ENCODE data around the gene LRRC47. TPM values are rescaled to one million over a fixed set of nuclear protein-coding genes. Genes with fewer than 3 reads are reported as not detected.

The LRRC47 gene
- polyA plus RNA-seq, 1 donor from 2014 or later: 21.4 TPM

DNA sequence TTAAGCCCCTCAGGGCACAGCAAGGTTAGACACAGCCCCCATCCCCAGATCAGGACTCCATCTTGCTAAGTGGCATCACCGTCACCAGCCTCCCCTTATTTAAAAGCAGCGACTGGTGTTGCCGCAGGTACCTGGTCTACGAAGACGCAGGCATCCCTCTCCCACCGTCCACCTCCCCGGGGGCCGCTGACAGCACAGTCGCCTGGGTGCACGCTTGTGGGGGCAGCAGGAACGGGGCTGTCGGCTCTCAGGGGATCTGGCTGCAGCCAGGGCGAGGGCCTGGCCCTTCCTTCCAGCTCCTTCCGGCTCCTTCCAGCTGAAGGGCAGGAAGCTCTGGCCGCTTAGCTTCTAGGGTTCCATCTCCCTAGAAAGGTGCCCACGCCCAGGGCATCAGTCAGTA, 61.7 kb downstream of the LRRC47 start:
- no peaks in the 10 kb centered on the region for H3K27me3 Mint-ChIP-seq
- no peak overlapping the region for H3K4me3 Mint-ChIP-seq
- H3K27ac Mint-ChIP-seq: no peak overlapping the region
- H3K9me3 Mint-ChIP-seq: no peaks in the 10 kb centered on the region
- H3K36me3 Mint-ChIP-seq: peaks cover 2% of the 10 kb centered on the region
- no peaks in the 10 kb centered on the region for H3K4me1 Mint-ChIP-seq

DNA sequence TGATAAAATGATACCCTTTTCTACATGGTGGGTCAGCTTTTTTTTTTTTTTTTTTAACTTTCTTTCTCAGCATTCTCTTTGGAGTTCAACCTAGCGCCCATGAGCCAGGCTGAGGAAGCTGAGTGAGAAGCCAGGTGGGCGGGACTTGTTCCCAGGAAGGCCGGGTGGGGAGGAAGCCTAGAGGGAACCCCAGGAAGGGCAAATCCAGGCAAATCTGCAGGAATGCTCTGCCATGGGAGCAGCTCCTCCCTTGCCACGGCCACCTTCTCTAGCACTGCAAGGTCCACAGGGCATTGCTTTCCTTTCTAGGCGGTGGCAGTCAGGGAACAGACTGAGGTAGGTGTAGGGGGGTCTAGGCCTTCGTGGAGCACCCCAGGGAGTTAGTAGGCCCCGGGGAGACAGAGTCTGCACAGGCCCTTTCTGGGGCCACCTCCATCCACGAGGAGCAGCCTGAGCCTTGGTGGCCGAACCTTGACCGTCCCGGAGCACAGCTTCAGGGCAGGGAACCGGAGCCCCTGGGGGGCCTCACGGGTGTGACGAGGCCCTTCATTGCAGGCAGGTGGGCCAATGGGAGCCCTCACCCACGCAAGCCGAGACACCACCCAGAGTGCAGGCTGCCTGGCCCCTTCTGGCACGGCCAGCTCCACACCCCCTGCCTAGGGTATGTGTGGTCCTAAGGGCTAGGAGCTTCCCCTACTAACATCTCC, 62.3 kb downstream of the LRRC47 start:
- H3K4me1 Mint-ChIP-seq: no peaks in the 10 kb centered on the region
- H3K27me3 Mint-ChIP-seq: no peaks in the 10 kb centered on the region
- no peak overlapping the region for H3K27ac Mint-ChIP-seq
- peaks cover 2% of the 10 kb centered on the region for H3K36me3 Mint-ChIP-seq
- no peak overlapping the region for H3K4me3 Mint-ChIP-seq
- H3K9me3 Mint-ChIP-seq: no peaks in the 10 kb centered on the region

DNA sequence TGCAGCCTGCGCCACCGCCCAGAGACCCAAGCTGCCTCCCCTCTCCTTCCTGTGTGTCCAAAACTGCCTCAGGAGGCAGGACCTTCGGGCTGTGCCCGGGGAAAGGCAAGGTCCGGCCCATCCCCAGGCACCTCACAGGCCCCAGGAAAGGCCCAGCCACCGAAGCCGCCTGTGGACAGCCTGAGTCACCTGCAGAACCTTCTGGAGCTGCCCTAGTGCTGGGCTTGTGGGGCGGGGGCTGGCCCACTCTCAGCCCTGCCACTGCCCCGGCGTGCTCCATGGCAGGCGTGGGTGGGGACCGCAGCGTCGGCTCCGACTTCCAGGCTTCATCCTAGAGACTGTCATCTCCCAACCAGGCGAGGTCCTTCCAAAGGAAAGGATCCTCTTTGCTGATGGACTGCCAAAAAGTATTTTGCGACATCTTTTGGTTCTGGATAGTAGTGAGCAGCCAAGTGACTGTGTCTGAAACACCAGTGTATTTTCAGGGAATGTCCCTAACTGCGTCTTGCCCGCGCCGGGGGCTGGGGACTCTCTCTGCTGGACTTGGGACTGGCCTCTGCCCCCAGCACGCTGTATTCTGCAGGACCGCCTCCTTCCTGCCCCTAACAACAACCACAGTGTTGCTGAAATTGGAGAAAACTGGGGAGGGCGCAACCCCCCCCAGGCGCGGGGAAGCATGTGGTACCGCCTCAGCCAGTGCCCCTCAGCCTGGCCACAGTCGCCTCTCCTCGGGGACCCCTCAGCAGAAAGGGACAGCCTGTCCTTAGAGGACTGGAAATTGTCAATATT, 63.0 kb downstream of the LRRC47 start:
- H3K36me3 Mint-ChIP-seq: peaks cover 4% of the 10 kb centered on the region
- no peaks in the 10 kb centered on the region for H3K27me3 Mint-ChIP-seq
- no peaks in the 10 kb centered on the region for H3K9me3 Mint-ChIP-seq
- H3K27ac Mint-ChIP-seq: peak overlapping the region in 1 of 3 donors; percentile 16
- H3K4me1 Mint-ChIP-seq: no peaks in the 10 kb centered on the region
- no peak overlapping the region for H3K4me3 Mint-ChIP-seq

DNA sequence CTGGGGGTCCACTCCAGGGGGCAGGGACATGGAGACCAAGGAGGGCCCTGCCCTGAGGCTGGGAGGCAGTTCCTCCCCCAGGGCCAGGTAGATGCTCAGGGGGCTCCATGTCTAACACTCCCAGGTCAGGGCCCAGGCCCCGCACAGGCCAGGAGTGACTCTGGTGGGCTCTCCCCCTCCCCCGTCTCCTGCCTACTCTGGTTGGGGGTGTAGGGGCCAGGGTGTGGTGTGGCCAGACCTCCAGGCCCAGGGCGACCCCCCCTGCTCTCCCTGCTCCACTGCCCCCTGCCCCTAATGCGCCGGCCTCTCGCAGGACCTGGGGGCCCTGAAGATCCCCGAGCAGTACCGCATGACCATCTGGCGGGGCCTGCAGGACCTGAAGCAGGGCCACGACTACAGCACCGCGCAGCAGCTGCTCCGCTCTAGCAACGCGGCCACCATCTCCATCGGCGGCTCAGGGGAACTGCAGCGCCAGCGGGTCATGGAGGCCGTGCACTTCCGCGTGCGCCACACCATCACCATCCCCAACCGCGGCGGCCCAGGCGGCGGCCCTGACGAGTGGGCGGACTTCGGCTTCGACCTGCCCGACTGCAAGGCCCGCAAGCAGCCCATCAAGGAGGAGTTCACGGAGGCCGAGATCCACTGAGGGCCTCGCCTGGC, 63.7 kb downstream of the LRRC47 start:
- H3K27ac Mint-ChIP-seq: no peak overlapping the region
- no peak overlapping the region for H3K4me3 Mint-ChIP-seq
- H3K9me3 Mint-ChIP-seq: no peaks in the 10 kb centered on the region
- no peaks in the 10 kb centered on the region for H3K27me3 Mint-ChIP-seq
- peaks cover 4% of the 10 kb centered on the region for H3K36me3 Mint-ChIP-seq
- H3K4me1 Mint-ChIP-seq: no peaks in the 10 kb centered on the region

DNA sequence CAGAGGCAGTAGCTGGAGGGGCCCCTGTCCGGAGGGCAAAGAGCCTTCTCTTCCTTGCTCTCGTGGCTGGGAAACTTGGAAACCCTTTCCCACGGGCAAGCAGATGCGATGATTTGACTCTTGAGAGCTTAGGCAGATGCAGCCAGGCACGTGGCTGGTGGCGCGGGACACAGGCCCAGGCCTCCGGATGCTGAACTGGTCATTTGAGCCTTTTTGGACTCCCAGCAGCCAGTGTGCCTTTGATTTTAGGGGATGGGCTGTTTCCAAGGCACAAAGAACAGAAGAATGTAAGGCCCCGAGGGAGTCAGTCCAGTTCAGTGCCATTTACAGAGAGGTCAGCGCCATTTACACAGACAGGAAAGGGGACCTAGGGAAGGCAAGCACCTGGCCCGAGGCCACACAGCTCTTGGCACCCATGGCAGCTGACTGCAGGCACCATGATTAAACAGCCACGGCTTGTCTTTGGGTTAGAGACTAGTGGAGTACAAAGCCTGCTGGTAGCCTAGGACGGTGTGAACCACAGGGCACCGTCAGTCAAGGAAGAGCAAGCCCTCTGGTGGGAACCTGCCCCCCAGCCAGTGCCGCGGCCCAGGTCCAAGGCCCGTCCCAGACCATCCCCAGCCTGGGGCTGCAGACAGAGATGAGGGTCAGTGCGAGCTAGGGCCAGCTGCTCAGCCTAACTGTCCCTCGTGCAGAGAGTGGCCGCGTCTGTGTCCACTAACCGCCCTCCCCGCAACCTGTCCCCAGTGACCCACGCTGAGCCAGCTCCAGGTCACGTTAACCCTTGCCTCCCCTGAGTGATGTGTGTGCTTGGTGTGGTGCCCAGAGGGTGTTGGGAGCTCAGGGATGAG, 64.5 kb downstream of the LRRC47 start:
- H3K4me3 Mint-ChIP-seq: no peak overlapping the region
- no peaks in the 10 kb centered on the region for H3K9me3 Mint-ChIP-seq
- peaks cover 2% of the 10 kb centered on the region for H3K36me3 Mint-ChIP-seq
- H3K27ac Mint-ChIP-seq: no peak overlapping the region
- H3K27me3 Mint-ChIP-seq: no peaks in the 10 kb centered on the region
- H3K4me1 Mint-ChIP-seq: no peaks in the 10 kb centered on the region

DNA sequence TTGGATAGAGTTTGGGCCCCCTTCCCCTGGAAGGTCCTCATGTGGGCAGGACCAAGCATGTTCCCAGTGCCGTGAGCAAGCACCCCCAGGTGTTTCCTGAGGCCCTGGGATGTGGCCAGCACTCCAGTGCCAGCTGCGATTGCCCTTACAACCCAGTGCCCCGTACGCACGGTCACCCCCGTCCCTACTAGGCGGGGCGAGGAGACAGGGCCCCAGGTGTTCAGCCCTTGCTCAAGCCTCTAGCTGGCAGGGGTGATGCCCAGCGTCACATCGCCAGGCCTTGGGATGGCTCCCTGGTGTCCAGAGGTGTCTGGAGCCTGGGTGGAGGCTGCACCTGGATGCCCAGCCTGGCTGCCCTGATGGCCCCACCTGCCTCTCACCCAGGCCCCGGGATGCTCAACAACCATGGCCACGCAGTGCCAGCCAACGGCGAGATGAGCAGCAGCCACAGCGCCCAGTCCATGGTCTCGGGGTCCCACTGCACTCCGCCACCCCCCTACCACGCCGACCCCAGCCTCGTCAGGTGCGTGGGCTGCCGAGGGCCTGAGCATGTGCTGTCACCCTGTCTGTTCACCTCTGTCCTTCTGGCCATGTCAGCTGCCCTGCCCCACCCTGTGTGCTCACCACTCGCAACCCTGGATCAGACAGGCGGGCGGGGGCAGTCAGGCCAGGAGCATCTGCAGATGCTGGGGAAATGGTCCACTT, 65.6 kb downstream of the LRRC47 start:
- no peak overlapping the region for H3K4me3 Mint-ChIP-seq
- no peak overlapping the region for H3K27ac Mint-ChIP-seq
- H3K9me3 Mint-ChIP-seq: no peaks in the 10 kb centered on the region
- H3K4me1 Mint-ChIP-seq: no peaks in the 10 kb centered on the region
- H3K36me3 Mint-ChIP-seq: peaks cover 2% of the 10 kb centered on the region
- H3K27me3 Mint-ChIP-seq: no peaks in the 10 kb centered on the region

DNA sequence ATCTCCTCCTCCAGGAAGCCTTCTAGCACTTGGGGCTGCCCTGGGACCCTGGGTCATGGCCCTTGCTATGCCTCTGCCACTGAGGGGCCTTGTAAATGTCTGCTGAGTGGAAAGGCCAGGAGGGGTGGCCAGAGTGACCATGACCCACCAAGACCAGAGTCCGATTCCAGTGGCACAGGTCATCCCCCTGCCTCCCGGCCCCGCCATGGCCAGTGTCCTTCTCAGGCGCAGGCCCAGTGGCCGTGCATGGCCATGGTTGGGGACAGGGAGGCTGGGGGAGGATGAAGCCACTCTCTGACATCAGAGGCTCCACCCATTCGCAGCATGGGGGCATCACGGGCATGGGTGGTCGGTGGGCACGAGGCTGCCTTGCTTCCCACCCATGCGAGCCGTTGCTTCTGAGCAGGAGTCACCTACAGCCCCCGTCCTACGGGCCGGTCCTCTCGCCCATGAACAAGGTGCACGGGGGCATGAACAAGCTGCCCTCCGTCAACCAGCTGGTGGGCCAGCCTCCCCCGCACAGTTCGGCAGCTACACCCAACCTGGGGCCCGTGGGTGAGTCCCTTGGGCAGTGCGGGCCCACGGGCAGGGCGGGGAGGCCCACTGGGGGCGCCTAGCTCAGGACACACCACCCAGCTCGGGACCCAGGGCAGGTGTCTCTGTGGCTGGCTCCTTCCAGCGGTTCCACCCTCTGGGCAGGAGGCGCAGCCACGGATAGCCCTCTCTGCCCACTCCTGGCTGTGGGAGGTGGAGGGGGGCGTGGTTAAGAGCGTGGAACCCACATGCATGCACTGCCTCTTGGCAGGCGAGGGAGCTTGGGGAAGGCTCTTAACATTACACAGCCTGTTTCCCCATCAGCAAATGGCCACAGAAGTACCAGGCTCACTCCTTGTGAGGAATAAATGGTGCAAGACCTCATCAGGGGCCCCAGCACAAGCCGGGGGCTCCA, 66.4 kb downstream of the LRRC47 start:
- Mint-ChIP-seq H3K36me3 (peaks cover 2% of the 10 kb centered on the region), H3K27ac (no peak overlapping the region), H3K4me1 (no peaks in the 10 kb centered on the region)

More for the DNA sequence above, 66.4 kb downstream of the LRRC47 start:
- Mint-ChIP-seq H3K27me3 (no peaks in the 10 kb centered on the region), H3K9me3 (no peaks in the 10 kb centered on the region), H3K4me3 (no peak overlapping the region)

Other genes starting within 250 kb of the LRRC47 start
- 2.3 TPM for gene MEGF6, start 185.0 kb downstream of the LRRC47 start, polyA plus RNA-seq
- 37.8 TPM for gene TPRG1L, start 171.5 kb downstream of the LRRC47 start, polyA plus RNA-seq
- gene WRAP73, start 146.4 kb downstream of the LRRC47 start, polyA plus RNA-seq: 29.7 TPM
- gene TP73, start 144.0 kb downstream of the LRRC47 start, polyA plus RNA-seq: 0.88 TPM
- not detected for gene CCDC27, start 44.0 kb downstream of the LRRC47 start, polyA plus RNA-seq
- gene SMIM1, start 23.7 kb downstream of the LRRC47 start, polyA plus RNA-seq: not detected
- gene CEP104, start 60.7 kb upstream of the LRRC47 start, polyA plus RNA-seq: 18.3 TPM
- gene DFFB, start 61.0 kb upstream of the LRRC47 start, polyA plus RNA-seq: 7.1 TPM
- 29.4 TPM for gene C1orf174, start 103.8 kb upstream of the LRRC47 start, polyA plus RNA-seq